Left cardiac atrium (tissue), 4 donors: ENCODE measurements around the gene WWC1. TPM values are rescaled to one million over a fixed set of nuclear protein-coding genes. Genes with fewer than 3 reads are reported as not detected.

Experiments
- ATAC-seq, 2 donors: fragments of 200-7000 bp; cut with Tn5 transposase; one replicate each; pipeline ENCODE4 v1.9.1; 2020; ENCODE audit warnings: mild to moderate bottlenecking in 2 of 2, moderate library complexity in 2 of 2
- DNase-seq: peaks from one replicate; pipeline ENCODE4 v3.0.0-alpha.2; 2020
- intact Hi-C, 2 donors: fragments of 100-400 bp; cut with DNase I; formaldehyde crosslinking; loops; one replicate each; pipeline versions ENCODE4 v1.14.1 to v1.15.1; 2022 to 2023
- total RNA-seq, 2 donors: library from RNA; stranded (reverse); fragmentation: NEBNext Ultra II Directional; extraction: Animal tissue kit (Norgen Biotek cat#: 25700); gene quantifications; one replicate each; pipeline ENCODE4 v1.2.1, GENCODE V29; 2021
- donor health status: DM: no; HTN: yes; CAD: no.
- donor health status: DM: no; HTN: yes; CAD: no; lungs with severe emphysema.
- donor health status: DM: yes; HTN: yes; CAD: no.
- donor health status: Dilated cardiomyopathy.

WWC1 gene
- total RNA-seq, 2 donors from 2014 or later: 3.4 to 6.2 TPM

DNA sequence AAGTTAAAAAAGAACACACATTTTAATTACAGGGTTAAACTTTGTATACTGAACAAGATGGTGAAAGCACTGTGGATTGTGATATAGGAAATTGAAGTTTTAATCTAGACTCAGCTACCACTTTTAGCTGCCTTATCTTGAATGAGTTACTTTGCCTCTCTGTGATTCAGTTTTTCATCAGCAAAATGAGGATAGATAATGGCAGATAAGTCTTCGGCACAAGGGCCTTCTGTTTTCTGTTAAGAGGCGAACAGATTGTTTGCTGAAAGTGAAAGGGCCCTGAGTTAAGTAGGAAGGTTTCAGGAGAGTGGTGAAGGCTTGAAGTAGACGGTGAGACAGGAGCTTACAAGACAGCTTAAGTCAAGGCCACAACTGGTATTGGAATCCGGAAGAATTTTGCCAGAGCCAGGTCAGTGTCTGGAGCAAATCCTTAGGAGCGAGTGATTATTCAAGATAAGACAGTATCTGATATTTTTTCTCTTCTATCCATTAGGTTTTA lies 202.7 kb downstream of the WWC1 start:
- ATAC-seq: no peak
- intact Hi-C loops: no loop called here
- no peak for DNase-seq

DNA sequence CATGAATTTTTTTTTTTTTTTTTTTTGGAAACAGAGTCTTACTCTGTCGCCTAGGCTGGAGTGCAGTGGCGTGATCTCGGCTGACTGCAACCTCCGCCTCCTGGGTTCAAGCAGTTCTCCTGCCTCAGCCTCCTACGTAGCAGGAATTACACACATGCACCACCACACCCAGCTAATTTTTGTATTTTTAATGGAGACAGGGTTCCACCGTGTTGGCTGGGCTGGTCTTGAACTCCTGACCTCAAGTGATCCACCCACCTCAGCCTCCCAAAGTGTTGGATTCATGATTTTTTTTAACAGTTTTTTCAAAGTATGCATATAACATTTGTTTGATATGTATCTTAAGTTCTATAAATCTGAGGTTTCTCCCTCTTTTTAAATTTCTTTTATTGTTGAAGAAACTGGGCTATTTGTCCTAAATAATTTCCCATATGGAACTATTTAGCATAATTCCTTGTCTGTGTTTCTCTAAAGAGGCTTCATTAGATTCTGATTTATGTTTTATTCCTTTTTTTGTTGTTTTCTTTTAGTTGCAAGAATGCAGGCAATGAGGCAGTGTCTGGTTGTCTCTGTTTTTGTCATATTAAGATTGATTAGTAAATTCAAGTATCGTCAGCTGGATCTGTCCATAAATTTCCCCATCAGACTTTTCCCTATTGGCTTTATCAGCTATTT lies 211.3 kb downstream of the WWC1 start:
- ATAC-seq (no peak), DNase-seq (no peak)
- intact Hi-C loops: no loop called here

DNA sequence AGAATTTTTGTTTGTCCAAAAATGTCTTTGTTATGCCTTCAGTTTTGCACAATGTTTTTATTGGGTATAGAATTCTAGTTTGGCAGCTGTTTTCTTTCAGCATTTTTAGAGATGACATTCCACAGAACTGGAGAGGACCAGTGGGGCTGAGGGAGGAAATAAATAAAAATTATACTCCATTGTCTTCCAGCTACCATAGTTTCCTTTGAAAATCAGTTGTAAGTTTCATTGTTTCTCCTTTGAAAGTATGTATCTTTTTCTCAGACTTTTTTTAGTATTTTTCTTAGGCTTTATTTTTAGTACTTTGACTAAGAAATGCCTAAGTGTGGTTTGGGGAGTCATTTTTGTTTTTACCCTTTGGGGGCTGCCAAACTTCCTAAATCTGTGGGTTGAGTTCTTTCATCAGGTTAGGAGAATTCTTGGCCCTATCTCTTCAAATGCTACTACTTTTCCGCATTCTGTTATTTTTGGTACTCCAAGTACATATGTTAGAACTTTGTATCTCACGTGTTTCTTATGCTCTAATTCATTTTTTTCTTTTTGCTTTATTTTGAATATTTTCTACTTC lies 222.5 kb downstream of the WWC1 start:
- intact Hi-C loops: no loop called here
- no peak for DNase-seq
- ATAC-seq: no peak

Other genes starting within 250 kb of the WWC1 start
- gene RARS1, start 194.8 kb downstream of the WWC1 start, total RNA-seq: 10 to 100 TPM; 48.8 to 53.0 TPM
- gene FBLL1, start 237.7 kb downstream of the WWC1 start, total RNA-seq: under 1 TPM; 0.21 TPM